GM21390 (cell line): Measurements from ENCODE around the gene TRERF1.

Source experiments
- ATAC-seq: cut with Tn5 transposase; IDR thresholded peaks from one replicate; pipeline ENCODE4 v1.9.1; 2021; ENCODE audit not compliant: unreplicated experiment

The TRERF1 gene

GRCh38 chr6:42427871-42428270, 23.9 kb downstream of the TRERF1 start:
- no peak for ATAC-seq

- no peak for ATAC-seq
Observed at GRCh38 chr6:42426191-42426590, 25.5 kb downstream of the TRERF1 start.

GRCh38 chr6:42424906-42425474, 26.7 kb downstream of the TRERF1 start:
- no peak for ATAC-seq

- ATAC-seq, result peak; percentile 59
Observed at GRCh38 chr6:42423244-42423643, 28.5 kb downstream of the TRERF1 start.

- no peak for ATAC-seq
Observed at GRCh38 chr6:42420741-42421140, 31.0 kb downstream of the TRERF1 start.

- no peak for ATAC-seq
Observed at GRCh38 chr6:42419490-42420280, 32.0 kb downstream of the TRERF1 start.

GRCh38 chr6:42418724-42419123, 33.0 kb downstream of the TRERF1 start:
- ATAC-seq, result no peak

GRCh38 chr6:42417641-42418112, 34.0 kb downstream of the TRERF1 start:
- no peak for ATAC-seq

- ATAC-seq, result no peak
Observed at GRCh38 chr6:42411406-42411805, 40.3 kb downstream of the TRERF1 start.

- no peak for ATAC-seq
Observed at GRCh38 chr6:42410861-42411260, 40.9 kb downstream of the TRERF1 start.

GRCh38 chr6:42409581-42409980, 42.1 kb downstream of the TRERF1 start:
- ATAC-seq, result no peak

GRCh38 chr6:42407379-42407778, 44.3 kb downstream of the TRERF1 start:
- no peak for ATAC-seq

- no peak for ATAC-seq
Observed at GRCh38 chr6:42406306-42407280, 45.1 kb downstream of the TRERF1 start.

- no peak for ATAC-seq
Observed at GRCh38 chr6:42405021-42405420, 46.7 kb downstream of the TRERF1 start.

GRCh38 chr6:42404484-42404883, 47.2 kb downstream of the TRERF1 start:
- ATAC-seq, result no peak

- no peak for ATAC-seq
Observed at GRCh38 chr6:42403831-42404230, 47.9 kb downstream of the TRERF1 start.

- no peak for ATAC-seq
Observed at GRCh38 chr6:42403421-42403820, 48.3 kb downstream of the TRERF1 start.

- peak; percentile 81 for ATAC-seq
Observed at GRCh38 chr6:42402184-42402583, 49.5 kb downstream of the TRERF1 start.

- no peak for ATAC-seq
Observed at GRCh38 chr6:42401613-42401951, 50.1 kb downstream of the TRERF1 start.

GRCh38 chr6:42400886-42401612, 50.7 kb downstream of the TRERF1 start:
- no peak for ATAC-seq
